Testis (tissue), 2 donors: Measurements from ENCODE around the gene PDZD7.

Source experiments
- POLR2A ChIP-seq: fragments of 450-650 bp; IDR thresholded peaks from one replicate; pipeline ENCODE4 v1.6.1; 2017; ENCODE audit warnings: antibody characterized with exemption, mild to moderate bottlenecking, moderate library complexity
- TF ChIP-seq, protein P1 (sequence below), 3 experiments: fragments of 450-650 bp in 2 of 3; fragments of 200-600 bp in 1 of 3; sonication (generic) in 1 of 3; IDR thresholded peaks; one replicate each; pipeline ENCODE4 v1.5.1; 2016 to 2019; ENCODE audit warnings: antibody characterized with exemption in 3 of 3, mild to moderate bottlenecking in 2 of 3, moderate library complexity in 1 of 3

DNA sequence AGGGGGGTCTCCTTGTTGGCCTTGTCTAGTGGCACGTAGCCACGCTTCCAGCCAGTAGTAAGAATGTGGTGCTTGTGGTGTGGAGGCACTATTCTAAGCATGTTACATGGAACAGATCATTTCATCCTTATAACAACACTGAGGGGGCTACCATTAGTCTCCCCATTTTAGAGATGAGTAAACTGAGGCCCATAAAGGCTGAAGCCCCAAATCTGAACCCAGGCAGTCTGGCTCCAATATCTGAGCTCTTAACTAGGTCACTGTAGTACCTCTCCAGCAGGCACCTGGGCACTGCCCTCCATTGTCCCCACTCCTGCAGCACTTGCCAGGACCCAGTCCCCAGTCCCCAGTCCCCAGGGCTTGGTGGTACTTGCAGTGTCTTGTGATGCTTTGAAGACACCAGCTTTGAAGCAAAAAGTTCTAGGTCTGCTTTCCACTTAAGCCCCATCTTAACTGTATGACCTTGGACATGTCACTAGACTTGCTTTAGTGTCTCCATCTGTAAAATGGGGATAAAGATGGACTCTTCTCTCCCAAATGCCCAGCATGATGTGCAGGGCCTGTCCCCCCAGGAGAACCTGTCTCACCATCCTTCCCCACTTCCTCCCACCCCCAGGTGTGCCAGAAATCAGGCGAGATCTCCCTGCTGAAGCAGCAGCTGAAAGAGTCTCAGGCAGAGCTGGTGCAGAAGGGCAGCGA is 24.9 kb downstream of the PDZD7 start:
- TF ChIP-seq, protein P1, sequence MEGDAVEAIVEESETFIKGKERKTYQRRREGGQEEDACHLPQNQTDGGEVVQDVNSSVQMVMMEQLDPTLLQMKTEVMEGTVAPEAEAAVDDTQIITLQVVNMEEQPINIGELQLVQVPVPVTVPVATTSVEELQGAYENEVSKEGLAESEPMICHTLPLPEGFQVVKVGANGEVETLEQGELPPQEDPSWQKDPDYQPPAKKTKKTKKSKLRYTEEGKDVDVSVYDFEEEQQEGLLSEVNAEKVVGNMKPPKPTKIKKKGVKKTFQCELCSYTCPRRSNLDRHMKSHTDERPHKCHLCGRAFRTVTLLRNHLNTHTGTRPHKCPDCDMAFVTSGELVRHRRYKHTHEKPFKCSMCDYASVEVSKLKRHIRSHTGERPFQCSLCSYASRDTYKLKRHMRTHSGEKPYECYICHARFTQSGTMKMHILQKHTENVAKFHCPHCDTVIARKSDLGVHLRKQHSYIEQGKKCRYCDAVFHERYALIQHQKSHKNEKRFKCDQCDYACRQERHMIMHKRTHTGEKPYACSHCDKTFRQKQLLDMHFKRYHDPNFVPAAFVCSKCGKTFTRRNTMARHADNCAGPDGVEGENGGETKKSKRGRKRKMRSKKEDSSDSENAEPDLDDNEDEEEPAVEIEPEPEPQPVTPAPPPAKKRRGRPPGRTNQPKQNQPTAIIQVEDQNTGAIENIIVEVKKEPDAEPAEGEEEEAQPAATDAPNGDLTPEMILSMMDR (IDR thresholded peaks at IDR 0.05): no peak
- no peak for TF ChIP-seq POLR2A
